Measurements from ENCODE around the gene TAF3. TPM values are rescaled to one million over a fixed set of nuclear protein-coding genes. Genes with fewer than 3 reads are reported as not detected.
A peak's percentile ranks its signal among the peaks of the same experiment; 100 is the strongest.

The TAF3 gene
- total and polyA plus RNA-seq, 2 experiments from 2014 or later: 3.9 to 7.7 TPM

GRCh38 chr10:7817576-7817975 is 729 bp upstream of the TAF3 start:
- peak overlapping the region; percentile 57 for H3K4me3 ChIP-seq
- no peaks in the 10 kb centered on the region for H3K36me3 ChIP-seq
- H3K4me1 ChIP-seq (ENCODE audit: low read depth): peaks cover 6% of the 10 kb centered on the region
- TF ChIP-seq CTCF (IDR thresholded peaks at IDR 0.05; ENCODE audit: low read depth, low read length): no peak
- no peak overlapping the region for H3K27ac ChIP-seq
- H3K9me3 ChIP-seq (ENCODE audit: low read depth): no peaks in the 10 kb centered on the region
- DNase-seq (ENCODE audit: low read depth in 1 of 2, low spot score in 1 of 2): no peak
- peaks cover 16% of the 10 kb centered on the region for H3K27me3 ChIP-seq

DNA sequence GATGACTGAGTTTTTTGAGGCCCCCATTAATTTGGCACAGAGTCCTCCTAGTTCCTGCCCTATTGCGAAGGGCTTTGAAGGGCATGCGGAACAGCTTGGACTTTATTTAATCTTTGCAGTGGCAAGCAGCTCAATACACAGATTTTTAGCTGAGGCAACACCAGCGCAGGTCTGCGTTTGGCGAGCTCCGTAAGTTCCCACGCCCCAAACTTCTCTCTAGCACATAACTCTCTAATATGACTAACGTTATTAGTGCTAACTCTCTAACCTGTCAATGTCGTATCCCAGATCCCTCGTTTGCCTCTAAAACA is 366 bp upstream of the TAF3 start:
- Histone ChIP-seq H3K9me3 (ENCODE audit: low read depth) (no peaks in the 10 kb centered on the region), H3K27me3 (peaks cover 16% of the 10 kb centered on the region), H3K27ac (no peak overlapping the region), H3K4me1 (ENCODE audit: low read depth) (peaks cover 6% of the 10 kb centered on the region), H3K36me3 (no peaks in the 10 kb centered on the region), H3K4me3 (peak overlapping the region; percentile 57)
- DNase-seq (ENCODE audit: low read depth in 1 of 2, low spot score in 1 of 2): no peak
- no peak for TF ChIP-seq CTCF (IDR thresholded peaks at IDR 0.05; ENCODE audit: low read depth, low read length)

DNA sequence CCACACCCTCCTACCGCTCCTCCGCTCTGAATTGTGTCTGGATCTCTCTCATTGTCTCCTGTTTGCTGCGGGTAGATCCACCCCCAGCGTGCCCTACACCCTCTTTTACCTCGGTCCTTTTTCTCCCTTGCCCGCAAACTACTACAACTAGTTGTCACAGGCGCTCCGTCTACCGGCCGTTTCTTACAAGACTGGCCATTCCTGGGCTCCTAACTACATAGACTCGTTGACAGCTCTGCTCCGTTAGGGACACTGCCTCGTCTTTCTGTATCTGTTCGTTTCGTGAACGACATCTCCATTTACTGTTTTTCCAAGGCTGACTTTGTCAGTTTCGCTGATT is 786 bp downstream of the TAF3 start:
- Histone ChIP-seq H3K27ac (peak overlapping the region; percentile 64), H3K9me3 (ENCODE audit: low read depth) (no peaks in the 10 kb centered on the region), H3K4me1 (ENCODE audit: low read depth) (peaks cover 6% of the 10 kb centered on the region), H3K4me3 (peak overlapping the region; percentile 57), H3K27me3 (peaks cover 14% of the 10 kb centered on the region), H3K36me3 (no peaks in the 10 kb centered on the region)
- peak; percentile 54 for TF ChIP-seq CTCF (IDR thresholded peaks at IDR 0.05; ENCODE audit: low read depth, low read length)
- DNase-seq (ENCODE audit: low read depth in 1 of 2, low spot score in 1 of 2): peak; percentile 48 to 67

DNA sequence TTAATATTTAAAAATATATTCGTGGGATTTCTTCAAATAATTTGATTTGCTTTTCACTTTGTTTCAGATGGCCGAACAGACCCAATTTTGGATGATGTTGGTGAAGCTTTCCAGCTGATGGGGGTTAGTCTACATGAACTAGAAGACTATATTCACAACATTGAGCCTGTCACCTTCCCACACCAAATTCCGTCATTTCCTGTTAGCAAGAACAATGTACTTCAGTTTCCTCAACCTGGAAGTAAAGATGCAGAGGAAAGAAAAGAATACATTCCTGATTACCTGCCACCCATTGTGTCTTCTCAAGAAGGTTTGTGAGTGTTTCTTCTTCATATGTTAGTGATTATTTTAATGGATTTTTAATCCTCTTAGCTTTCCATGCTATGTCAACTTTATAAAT is 5.9 kb downstream of the TAF3 start:
- Histone ChIP-seq H3K4me1 (ENCODE audit: low read depth) (peaks cover 16% of the 10 kb centered on the region), H3K27ac (no peak overlapping the region), H3K4me3 (no peak overlapping the region), H3K9me3 (ENCODE audit: low read depth) (no peaks in the 10 kb centered on the region), H3K27me3 (no peaks in the 10 kb centered on the region), H3K36me3 (peaks cover 12% of the 10 kb centered on the region)
- no peak for DNase-seq (ENCODE audit: low read depth in 1 of 2, low spot score in 1 of 2)
- no peak for TF ChIP-seq CTCF (IDR thresholded peaks at IDR 0.05; ENCODE audit: low read depth, low read length)

- DNase-seq (ENCODE audit: low read depth in 1 of 2, low spot score in 1 of 2): peak; percentile 65 to 74
- Histone ChIP-seq H3K27me3 (no peaks in the 10 kb centered on the region), H3K4me1 (ENCODE audit: low read depth) (peaks cover 9% of the 10 kb centered on the region), H3K4me3 (no peak overlapping the region), H3K36me3 (peaks cover 12% of the 10 kb centered on the region), H3K27ac (peak overlapping the region; percentile 56), H3K9me3 (ENCODE audit: low read depth) (no peaks in the 10 kb centered on the region)
- TF ChIP-seq CTCF (IDR thresholded peaks at IDR 0.05; ENCODE audit: low read depth, low read length): peak; percentile 37
Observed at GRCh38 chr10:7826971-7827370, 8.7 kb downstream of the TAF3 start.

DNA sequence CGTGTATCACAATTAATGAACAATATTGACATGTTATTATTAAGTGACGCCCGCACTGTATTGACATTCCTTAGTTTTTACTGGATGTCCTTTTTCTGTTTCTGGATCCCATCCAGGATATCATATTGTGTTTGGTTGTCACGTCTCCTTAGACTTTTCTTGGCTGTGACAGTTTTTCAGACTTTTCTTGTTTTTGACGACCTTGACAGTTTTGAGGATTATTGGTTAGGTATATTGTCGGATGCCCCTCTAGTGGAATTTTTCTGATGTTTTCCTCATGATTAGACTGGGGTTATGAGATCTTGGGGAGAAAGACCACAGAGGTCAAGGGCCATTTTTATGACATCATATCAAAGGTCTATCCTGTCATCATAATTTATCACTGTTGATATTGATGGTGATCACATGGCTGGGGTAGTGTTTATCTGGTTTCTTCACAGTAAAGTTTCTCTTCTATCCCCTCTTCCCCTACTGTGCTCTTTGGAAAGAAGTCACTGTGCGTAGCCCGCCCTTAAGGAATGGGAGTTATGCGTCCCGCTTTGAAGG is 11.1 kb downstream of the TAF3 start:
- TF ChIP-seq CTCF (IDR thresholded peaks at IDR 0.05; ENCODE audit: low read depth, low read length): no peak
- no peak overlapping the region for H3K27ac ChIP-seq
- H3K36me3 ChIP-seq: peaks cover 10% of the 10 kb centered on the region
- no peak for DNase-seq (ENCODE audit: low read depth in 1 of 2, low spot score in 1 of 2)
- H3K27me3 ChIP-seq: no peaks in the 10 kb centered on the region
- no peak overlapping the region for H3K4me3 ChIP-seq
- no peaks in the 10 kb centered on the region for H3K9me3 ChIP-seq (ENCODE audit: low read depth)
- peaks cover 9% of the 10 kb centered on the region for H3K4me1 ChIP-seq (ENCODE audit: low read depth)

All from cardiac muscle cell (in vitro differentiated cells and primary cell).